PC-3 (cell line): ENCODE data around the gene SMC1B. TPM values are rescaled to one million over a fixed set of nuclear protein-coding genes. Genes with fewer than 3 reads are reported as not detected.

ENCODE experiments used
- ATAC-seq: fragments of 200-7000 bp; cut with Tn5 transposase; 2 replicates; pipeline ENCODE4 v1.9.1; 2020; ENCODE audit warnings: mild to moderate bottlenecking, moderate library complexity
- BruUV-seq: library from RNA; stranded (reverse); fragments of 400-500 nt; replicated peaks from 2 replicates; lab custom pipeline; 2021; lab: Mats Ljungman, UMichigan
- CTCF ChIA-PET: fragments of 300-600 bp; sonication (Branson Sonifier 250); formaldehyde crosslinking; loops from one replicate; lab custom pipeline; 2022; ENCODE audit warnings: antibody characterized with exemption; lab: Charles Lee
- POLR2A ChIA-PET: fragments of 300-600 bp; sonication (Branson Sonifier 250); formaldehyde crosslinking; loops from one replicate; lab custom pipeline; 2022; ENCODE audit warnings: antibody characterized with exemption; ENCODE audit not compliant: unreplicated experiment; lab: Charles Lee
- DNase-seq: peaks from one replicate; pipeline ENCODE4 v3.0.0-alpha.2; 2015
- H2AFZ ChIP-seq: fragments of 300-600 bp; sonication (generic); 2 replicates; pipeline ENCODE4 v1.6.0; 2016; ENCODE audit warnings: antibody characterized with exemption, low read length
- H3F3A ChIP-seq: fragments of 300-600 bp; sonication (generic); one replicate; pipeline ENCODE4 v1.6.0; 2017; ENCODE audit warnings: antibody characterized with exemption, low read length, control low read depth, mild to moderate bottlenecking; ENCODE audit not compliant: unreplicated experiment
- H3K27ac ChIP-seq: fragments of 300-600 bp; sonication (generic); 2 replicates; pipeline ENCODE4 v1.5.1; 2016; ENCODE audit warnings: mild to moderate bottlenecking, low read length
- H3K27me3 ChIP-seq: fragments of 300-600 bp; sonication (generic); 2 replicates; pipeline ENCODE4 v1.6.1; 2016; ENCODE audit warnings: low read length, mixed read lengths
- H3K36me3 ChIP-seq: fragments of 300-600 bp; sonication (generic); 2 replicates; pipeline ENCODE4 v1.6.1; 2016; ENCODE audit warnings: low read depth, mixed run types, low read length, mixed read lengths
- H3K4me1 ChIP-seq: fragments of 300-600 bp; sonication (generic); 2 replicates; pipeline ENCODE4 v1.5.1; 2016; ENCODE audit warnings: low read length; ENCODE audit not compliant: insufficient read depth
- H3K4me2 ChIP-seq: fragments of 300-600 bp; sonication (generic); 2 replicates; pipeline ENCODE4 v1.6.0; 2016; ENCODE audit warnings: low read length
- H3K4me3 ChIP-seq: fragments of 300-600 bp; sonication (generic); 2 replicates; pipeline ENCODE4 v1.5.1; 2016; ENCODE audit warnings: mild to moderate bottlenecking, low read length, mixed read lengths
- H3K79me2 ChIP-seq: fragments of 300-600 bp; sonication (generic); 2 replicates; pipeline ENCODE4 v1.6.1; 2017; ENCODE audit warnings: low read length, mixed read lengths
- H3K9ac ChIP-seq: fragments of 300-600 bp; sonication (generic); 2 replicates; pipeline ENCODE4 v1.6.0; 2016; ENCODE audit warnings: mild to moderate bottlenecking, low read length
- H3K9me2 ChIP-seq: fragments of 300-600 bp; sonication (generic); replicated peaks from 2 replicates; pipeline ENCODE4 v1.6.1; 2016; ENCODE audit warnings: mixed run types, low read length, mixed read lengths
- H3K9me3 ChIP-seq: fragments of 300-600 bp; sonication (generic); 2 replicates; pipeline ENCODE4 v1.6.1; 2016; ENCODE audit warnings: low read length, mixed read lengths
- H4K20me1 ChIP-seq: fragments of 300-600 bp; sonication (generic); 2 replicates; pipeline ENCODE4 v1.6.1; 2016; ENCODE audit warnings: low read length, mixed read lengths
- EZH2 ChIP-seq: fragments of 300-600 bp; sonication (generic); IDR thresholded peaks from one replicate; pipeline ENCODE4 v1.6.1; 2017; ENCODE audit warnings: antibody characterized with exemption, mild to moderate bottlenecking, low read length; ENCODE audit not compliant: unreplicated experiment
- EZH2phosphoT487 ChIP-seq: fragments of 300-600 bp; sonication (generic); IDR thresholded peaks from 2 replicates; pipeline ENCODE4 v1.6.1; 2018; ENCODE audit warnings: mild to moderate bottlenecking, antibody characterized with exemption, low read length, borderline replicate concordance
- intact Hi-C: fragments of 100-400 bp; cut with micrococcal nuclease; formaldehyde crosslinking; loops from 2 replicates; pipeline ENCODE4 v1.9.0; 2023
- total RNA-seq: library from RNA; depleted of rRNA; stranded (reverse); fragments of >200 nt; gene quantifications from 2 replicates; pipeline ENCODE4 v1.2.3, GENCODE V29; 2014
- TF ChIP-seq, protein P1 (sequence below): fragments of 300-600 bp; sonication (generic); conservative IDR thresholded peaks from 2 replicates; pipeline ENCODE4 v1.5.1; 2017; ENCODE audit warnings: antibody characterized with exemption, low read depth, mild to moderate bottlenecking, low read length

The SMC1B gene
- total RNA-seq, 1 experiment from 2014 or later: 0.04 TPM

DNA sequence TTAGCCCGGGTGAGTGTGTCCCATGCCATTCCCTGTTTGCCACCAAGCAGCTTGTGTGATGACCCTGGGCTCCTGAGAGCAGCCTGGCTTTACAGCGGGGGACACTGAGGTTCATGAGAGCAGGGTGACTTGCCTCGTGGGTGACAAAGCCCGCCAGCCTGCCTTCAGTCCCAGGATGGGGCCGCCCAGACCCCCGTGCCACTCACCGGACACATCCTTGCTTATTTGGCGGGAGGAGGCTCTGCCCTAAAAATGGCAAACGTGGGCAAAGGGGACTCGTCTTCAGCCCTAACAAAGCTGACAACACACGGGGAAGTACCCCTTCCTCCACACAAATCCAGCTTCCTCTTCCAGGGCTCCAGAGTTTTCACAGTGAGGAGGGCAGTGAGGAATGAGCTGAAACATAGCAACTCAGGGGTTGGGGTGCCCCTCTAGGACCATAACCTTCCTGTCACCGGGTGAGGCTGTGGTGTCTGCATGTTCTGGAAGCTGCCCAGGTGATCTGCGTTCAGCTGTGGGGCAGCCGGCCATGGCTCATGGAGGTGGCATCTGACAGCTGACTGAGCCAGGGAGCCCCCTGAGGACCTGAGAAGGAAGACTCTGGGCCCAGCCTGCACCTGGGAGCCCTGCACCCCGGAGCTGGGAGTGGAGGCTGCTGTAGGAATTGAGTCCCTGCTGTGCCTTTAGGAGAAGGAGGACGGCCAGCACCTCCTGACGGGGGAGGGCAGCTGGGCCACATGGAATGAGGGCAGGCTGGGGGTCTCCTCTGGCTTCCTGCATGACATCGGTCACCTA lies 16.8 kb upstream of the SMC1B start:
- no peaks in the 10 kb centered on the region for H3K79me2 ChIP-seq
- ChIA-PET POLR2A (no interaction called here), CTCF (no interaction called here)
- DNase-seq (no peak), ATAC-seq (no peak)
- intact Hi-C loops: no loop called here
- no peaks in the 10 kb centered on the region for H3K9me2 ChIP-seq
- H3K4me3 ChIP-seq: no peak overlapping the region
- H4K20me1 ChIP-seq: no peaks in the 10 kb centered on the region
- no peaks in the 10 kb centered on the region for H3K36me3 ChIP-seq
- no peak overlapping the region for H3K4me2 ChIP-seq
- H3K9ac ChIP-seq: no peak overlapping the region
- H2AFZ ChIP-seq: no peak overlapping the region
- H3F3A ChIP-seq: no peaks in the 10 kb centered on the region
- BruUV-seq: no TSS peak
- H3K9me3 ChIP-seq: no peaks in the 10 kb centered on the region
- no peaks in the 10 kb centered on the region for H3K27me3 ChIP-seq
- no peak overlapping the region for H3K27ac ChIP-seq
- no peaks in the 10 kb centered on the region for H3K4me1 ChIP-seq
- no peak for TF ChIP-seq EZH2
- TF ChIP-seq, protein P1, sequence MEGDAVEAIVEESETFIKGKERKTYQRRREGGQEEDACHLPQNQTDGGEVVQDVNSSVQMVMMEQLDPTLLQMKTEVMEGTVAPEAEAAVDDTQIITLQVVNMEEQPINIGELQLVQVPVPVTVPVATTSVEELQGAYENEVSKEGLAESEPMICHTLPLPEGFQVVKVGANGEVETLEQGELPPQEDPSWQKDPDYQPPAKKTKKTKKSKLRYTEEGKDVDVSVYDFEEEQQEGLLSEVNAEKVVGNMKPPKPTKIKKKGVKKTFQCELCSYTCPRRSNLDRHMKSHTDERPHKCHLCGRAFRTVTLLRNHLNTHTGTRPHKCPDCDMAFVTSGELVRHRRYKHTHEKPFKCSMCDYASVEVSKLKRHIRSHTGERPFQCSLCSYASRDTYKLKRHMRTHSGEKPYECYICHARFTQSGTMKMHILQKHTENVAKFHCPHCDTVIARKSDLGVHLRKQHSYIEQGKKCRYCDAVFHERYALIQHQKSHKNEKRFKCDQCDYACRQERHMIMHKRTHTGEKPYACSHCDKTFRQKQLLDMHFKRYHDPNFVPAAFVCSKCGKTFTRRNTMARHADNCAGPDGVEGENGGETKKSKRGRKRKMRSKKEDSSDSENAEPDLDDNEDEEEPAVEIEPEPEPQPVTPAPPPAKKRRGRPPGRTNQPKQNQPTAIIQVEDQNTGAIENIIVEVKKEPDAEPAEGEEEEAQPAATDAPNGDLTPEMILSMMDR: no peak

DNA sequence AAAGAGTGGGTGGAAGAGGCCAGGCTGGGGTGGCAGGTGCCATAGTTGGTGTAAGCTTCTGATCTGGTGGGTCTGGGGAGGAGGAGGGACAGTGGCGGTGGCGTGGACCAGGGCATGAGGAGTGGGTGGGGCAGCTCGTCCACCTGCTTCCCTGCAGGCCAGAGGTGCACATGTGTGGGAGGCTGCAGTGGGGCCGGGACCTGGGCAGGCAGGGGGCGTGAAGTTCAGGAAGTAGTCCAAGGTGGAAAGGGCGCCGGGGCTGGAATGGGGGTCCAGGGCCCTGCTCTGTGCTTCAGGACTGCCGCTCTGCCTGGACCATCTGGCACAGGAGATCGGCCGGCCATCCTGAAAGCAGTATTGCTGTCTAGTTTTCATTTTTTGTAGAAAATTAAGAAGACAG lies 16.0 kb upstream of the SMC1B start:
- Histone ChIP-seq H3K9me2 (no peaks in the 10 kb centered on the region), H3K9ac (no peak overlapping the region), H3K4me3 (no peak overlapping the region), H2AFZ (no peak overlapping the region), H3K4me2 (no peak overlapping the region), H3K27me3 (no peaks in the 10 kb centered on the region), H3K79me2 (no peaks in the 10 kb centered on the region), H3F3A (no peaks in the 10 kb centered on the region), H3K4me1 (no peaks in the 10 kb centered on the region), H4K20me1 (no peaks in the 10 kb centered on the region), H3K9me3 (no peaks in the 10 kb centered on the region), H3K27ac (no peak overlapping the region), H3K36me3 (no peaks in the 10 kb centered on the region)
- POLR2A ChIA-PET: no interaction called here
- CTCF ChIA-PET: no interaction called here
- DNase-seq: no peak
- intact Hi-C loops: no loop called here
- no TSS peak for BruUV-seq
- TF ChIP-seq, protein P1: no peak
- TF ChIP-seq EZH2phosphoT487: no peak
- TF ChIP-seq EZH2: no peak
- no peak for ATAC-seq
